Suprapubic skin (tissue), 4 donors: ENCODE measurements around the gene NT5M.

ENCODE experiments used
- EP300 ChIP-seq: sonication (generic); formaldehyde crosslinking; IDR thresholded peaks from one replicate; pipeline ENCODE4 v1.6.1; 2017; ENCODE audit warnings: antibody characterized with exemption
- POLR2A ChIP-seq, 2 donors: fragments of 450-650 bp; IDR thresholded peaks; one replicate each; pipeline ENCODE4 v1.6.1; 2017; ENCODE audit warnings: antibody characterized with exemption in 2 of 2, mild to moderate bottlenecking in 2 of 2, moderate library complexity in 2 of 2
- POLR2AphosphoS5 ChIP-seq, 3 donors: sonication (generic); formaldehyde crosslinking; IDR thresholded peaks; one replicate each; pipeline ENCODE4 v1.6.1; 2017; ENCODE audit warnings: antibody characterized with exemption in 3 of 3
- TF ChIP-seq, protein P1 (sequence below), 2 donors: fragments of 200-600 bp in 1 of 2; fragments of 450-650 bp in 1 of 2; sonication (generic) in 1 of 2; IDR thresholded peaks; one replicate each; pipeline ENCODE4 v1.5.1; 2016 to 2019; ENCODE audit warnings: antibody characterized with exemption in 2 of 2, mild to moderate bottlenecking in 1 of 2, moderate library complexity in 1 of 2

- TF ChIP-seq, protein P1, sequence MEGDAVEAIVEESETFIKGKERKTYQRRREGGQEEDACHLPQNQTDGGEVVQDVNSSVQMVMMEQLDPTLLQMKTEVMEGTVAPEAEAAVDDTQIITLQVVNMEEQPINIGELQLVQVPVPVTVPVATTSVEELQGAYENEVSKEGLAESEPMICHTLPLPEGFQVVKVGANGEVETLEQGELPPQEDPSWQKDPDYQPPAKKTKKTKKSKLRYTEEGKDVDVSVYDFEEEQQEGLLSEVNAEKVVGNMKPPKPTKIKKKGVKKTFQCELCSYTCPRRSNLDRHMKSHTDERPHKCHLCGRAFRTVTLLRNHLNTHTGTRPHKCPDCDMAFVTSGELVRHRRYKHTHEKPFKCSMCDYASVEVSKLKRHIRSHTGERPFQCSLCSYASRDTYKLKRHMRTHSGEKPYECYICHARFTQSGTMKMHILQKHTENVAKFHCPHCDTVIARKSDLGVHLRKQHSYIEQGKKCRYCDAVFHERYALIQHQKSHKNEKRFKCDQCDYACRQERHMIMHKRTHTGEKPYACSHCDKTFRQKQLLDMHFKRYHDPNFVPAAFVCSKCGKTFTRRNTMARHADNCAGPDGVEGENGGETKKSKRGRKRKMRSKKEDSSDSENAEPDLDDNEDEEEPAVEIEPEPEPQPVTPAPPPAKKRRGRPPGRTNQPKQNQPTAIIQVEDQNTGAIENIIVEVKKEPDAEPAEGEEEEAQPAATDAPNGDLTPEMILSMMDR (IDR thresholded peaks at IDR 0.05) = no peak
- no peak for TF ChIP-seq POLR2AphosphoS5 (IDR thresholded peaks at IDR 0.05)
- TF ChIP-seq POLR2A (IDR thresholded peaks at IDR 0.05) = no peak
- no peak for TF ChIP-seq EP300
Observed at GRCh38 chr17:17362540-17362930, 59.4 kb downstream of the NT5M start.
